Measurements from ENCODE around the gene CNFN. TPM values are rescaled to one million over a fixed set of nuclear protein-coding genes. Genes with fewer than 3 reads are reported as not detected.

The CNFN gene
- total RNA-seq, 2 experiments from 2014 or later, result not detected

GRCh38 chr19:42428676-42429075 is 38.6 kb upstream of the CNFN start:
- no peaks in the 10 kb centered on the region for H3K27me3 Mint-ChIP-seq
- ChIA-PET CTCF (interaction anchor here (0.8 to 1.5 kb wide), 2 partner anchors 10 to 12 kb away, joined by 4 to 14 read pairs; no protein-coding TSS in a partner anchor), POLR2A (no interaction called here)
- H3K4me1 Mint-ChIP-seq (ENCODE audit: low read depth), result peaks cover 5% of the 10 kb centered on the region
- no peak overlapping the region for H3K27ac Mint-ChIP-seq
- H3K36me3 Mint-ChIP-seq (ENCODE audit: low read depth), result no peaks in the 10 kb centered on the region
- intact Hi-C loops (cut with micrococcal nuclease), result no loop called here
- TF ChIP-seq CTCF (IDR thresholded peaks at IDR 0.05), result no peak
- H3K4me3 Mint-ChIP-seq, result no peak overlapping the region
- no peaks in the 10 kb centered on the region for H3K9me3 Mint-ChIP-seq
- ATAC-seq (no peak), DNase-seq (no peak)

DNA sequence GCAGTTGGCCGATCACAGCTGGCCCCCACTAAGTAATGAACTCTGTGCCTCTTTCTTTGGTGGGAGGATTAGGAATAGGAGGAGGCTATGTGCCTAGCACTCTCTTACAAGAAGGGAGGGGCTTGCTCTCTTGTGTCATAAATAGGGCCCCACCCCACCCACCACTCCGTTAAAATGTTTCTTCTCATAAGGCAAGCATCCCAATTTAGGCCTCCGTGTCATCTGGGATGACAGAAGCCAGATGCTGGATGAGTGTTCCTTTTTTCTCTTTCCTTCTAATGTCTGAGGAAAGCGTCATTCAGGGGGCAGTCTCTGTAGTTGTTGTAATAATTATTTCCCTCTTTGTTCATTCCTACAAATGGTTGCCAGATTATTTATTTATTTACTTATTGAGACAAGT is 37.2 kb upstream of the CNFN start, which contains the start of gene LIPE:
TSS of gene LIPE (minus strand) at position 76 of the 400 bp plus-strand sequence. CDS start 239 bp downstream, outside the sequence.
- POLR2A ChIA-PET, result no interaction called here
- Mint-ChIP-seq H3K27me3 (no peaks in the 10 kb centered on the region), H3K4me1 (ENCODE audit: low read depth) (peaks cover 7% of the 10 kb centered on the region), H3K27ac (no peak within 1 kb of the TSS), H3K36me3 (ENCODE audit: low read depth) (no peaks in the 10 kb centered on the region), H3K9me3 (no peaks in the 10 kb centered on the region), H3K4me3 (no peak within 1 kb of the TSS)
- ATAC-seq (no peak), DNase-seq (no peak)
- intact Hi-C loops (cut with micrococcal nuclease), result no loop called here
- CTCF ChIA-PET, result interaction anchor here (2.3 to 4.7 kb wide), 3 partner anchors 11 to 23 kb away, joined by 7 to 44 read pairs (median 40); no protein-coding TSS in a partner anchor
- no peak for TF ChIP-seq CTCF (IDR thresholded peaks at IDR 0.05)

DNA sequence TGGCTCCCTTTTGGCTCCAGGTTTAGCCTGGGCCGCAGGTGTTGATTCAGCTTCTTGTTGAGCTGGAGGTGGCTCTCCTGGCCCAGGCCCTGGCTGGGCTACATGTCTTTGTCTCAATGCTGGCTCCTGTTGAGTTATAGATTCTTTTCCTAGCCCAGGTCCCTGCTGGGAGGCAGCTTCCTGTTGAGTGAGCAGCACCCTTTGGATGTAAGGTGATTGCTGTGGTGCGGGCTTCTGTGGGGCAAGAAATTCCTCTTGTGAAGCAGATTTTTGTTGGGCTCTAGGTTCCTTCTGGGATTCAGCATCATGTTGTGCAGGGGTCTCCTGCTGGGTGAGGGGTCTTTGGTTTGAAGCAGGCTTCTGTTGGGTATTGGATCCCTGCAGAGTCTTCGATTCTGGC is 36.5 kb upstream of the CNFN start:
- Mint-ChIP-seq H3K9me3 (no peaks in the 10 kb centered on the region), H3K4me1 (ENCODE audit: low read depth) (peaks cover 13% of the 10 kb centered on the region), H3K36me3 (ENCODE audit: low read depth) (no peaks in the 10 kb centered on the region), H3K27me3 (no peaks in the 10 kb centered on the region), H3K27ac (no peak overlapping the region), H3K4me3 (no peak overlapping the region)
- intact Hi-C loops (cut with micrococcal nuclease), result no loop called here
- no peak for DNase-seq
- TF ChIP-seq CTCF (IDR thresholded peaks at IDR 0.05), result no peak
- ATAC-seq, result no peak
- POLR2A ChIA-PET, result no interaction called here
- CTCF ChIA-PET, result interaction anchor here (0.6 to 4.7 kb wide), 5 partner anchors 7 to 24 kb away, joined by 3 to 44 read pairs (median 12); no protein-coding TSS in a partner anchor

DNA sequence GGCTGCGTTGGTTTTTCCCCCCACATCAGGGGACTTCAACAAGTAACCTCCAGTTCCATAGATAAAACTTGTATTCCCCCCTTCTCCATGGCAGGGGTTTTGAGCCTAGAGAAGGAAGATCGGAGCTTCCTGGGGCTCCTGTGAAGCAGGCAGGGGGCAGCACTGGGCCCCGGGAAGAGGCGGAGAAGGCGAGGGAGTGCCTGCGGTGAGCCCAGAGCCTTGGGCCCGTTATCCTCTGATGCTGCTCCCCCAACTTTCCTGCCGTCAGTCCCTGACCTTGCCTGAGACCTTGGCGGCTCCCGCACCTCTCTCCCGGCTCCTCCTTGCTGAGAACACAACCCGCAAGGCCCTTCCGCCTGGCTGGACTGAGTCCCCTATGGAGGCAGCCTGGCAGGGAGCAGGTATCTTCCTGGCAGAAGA is 34.6 kb upstream of the CNFN start:
- CTCF ChIA-PET, result interaction anchor here (2.3 to 4.7 kb wide), 4 partner anchors 9 to 26 kb away, joined by 7 to 44 read pairs (median 26); no protein-coding TSS in a partner anchor
- TF ChIP-seq CTCF (IDR thresholded peaks at IDR 0.05), result no peak
- no peak overlapping the region for H3K27ac Mint-ChIP-seq
- ATAC-seq, result no peak
- no peak overlapping the region for H3K4me3 Mint-ChIP-seq
- POLR2A ChIA-PET, result interaction anchor here (1.5 kb wide), 1 partner anchor 18 kb away, joined by 3 read pairs; the partner anchor contains the start of gene CXCL17
- peaks cover 1% of the 10 kb centered on the region for H3K36me3 Mint-ChIP-seq (ENCODE audit: low read depth)
- H3K4me1 Mint-ChIP-seq (ENCODE audit: low read depth), result peaks cover 32% of the 10 kb centered on the region
- no peak for DNase-seq
- intact Hi-C loops (cut with micrococcal nuclease), result no loop called here
- H3K9me3 Mint-ChIP-seq, result no peaks in the 10 kb centered on the region
- no peaks in the 10 kb centered on the region for H3K27me3 Mint-ChIP-seq

- no peak overlapping the region for H3K27ac Mint-ChIP-seq
- ATAC-seq (no peak), DNase-seq (no peak)
- CTCF ChIA-PET, result interaction anchor here (1.2 to 4.7 kb wide), 4 partner anchors 10 to 27 kb away, joined by 3 to 44 read pairs (median 26); no protein-coding TSS in a partner anchor
- POLR2A ChIA-PET, result interaction anchor here (1.5 kb wide), 1 partner anchor 18 kb away, joined by 3 read pairs; the partner anchor contains the start of gene CXCL17
- H3K4me3 Mint-ChIP-seq, result peak overlapping the region; percentile 90
- H3K9me3 Mint-ChIP-seq, result no peaks in the 10 kb centered on the region
- intact Hi-C loops (cut with micrococcal nuclease), result no loop called here
- no peaks in the 10 kb centered on the region for H3K27me3 Mint-ChIP-seq
- H3K36me3 Mint-ChIP-seq (ENCODE audit: low read depth), result peaks cover 2% of the 10 kb centered on the region
- no peak for TF ChIP-seq CTCF (IDR thresholded peaks at IDR 0.05)
- H3K4me1 Mint-ChIP-seq (ENCODE audit: low read depth), result peaks cover 33% of the 10 kb centered on the region
Observed at GRCh38 chr19:42424345-42424707, 34.2 kb upstream of the CNFN start.
